Kidney (tissue), 14 donors: ENCODE measurements around the gene FAT2. TPM values are rescaled to one million over a fixed set of nuclear protein-coding genes. Genes with fewer than 3 reads are reported as not detected.
A peak's percentile ranks its signal among the peaks of the same experiment; 100 is the strongest.

ENCODE experiments used
- DNase-seq, 5 donors: peaks; one replicate each; pipeline ENCODE4 v3.0.0-alpha.2; 2013 to 2020
- FAIRE-seq: peaks from 2 replicates; lab custom pipeline; 2012; peaks lifted over from hg19 to GRCh38; lab: Jason Lieb, UNC
- H3K27ac ChIP-seq, 2 donors: one replicate each; pipeline ENCODE4 v1.7.0; 2013; ENCODE audit warnings: low read depth in 2 of 2, low read length in 2 of 2, inconsistent platforms in 1 of 2
- H3K27me3 ChIP-seq: one replicate; pipeline ENCODE4 v1.7.1; 2013; ENCODE audit warnings: low read length, inconsistent platforms; ENCODE audit not compliant: control insufficient read depth, insufficient read depth
- H3K36me3 ChIP-seq, 3 donors: one replicate each; pipeline versions ENCODE4 v1.7.0 to v1.7.1; 2013; ENCODE audit warnings: low read length in 3 of 3, control low read depth in 1 of 3, inconsistent platforms in 1 of 3; ENCODE audit not compliant: insufficient read depth in 3 of 3, control insufficient read depth in 2 of 3
- H3K4me1 ChIP-seq, 3 donors: one replicate each; pipeline versions ENCODE4 v1.7.0 to v1.7.1; 2013; ENCODE audit warnings: low read length in 3 of 3, inconsistent platforms in 1 of 3, low read depth in 1 of 3; ENCODE audit not compliant: control insufficient read depth in 2 of 3, insufficient read depth in 2 of 3
- H3K4me3 ChIP-seq, 3 donors: one replicate each; pipeline versions ENCODE4 v1.7.0 to v1.8.1; 2013; ENCODE audit warnings: low read length in 3 of 3, control low read depth in 1 of 3, inconsistent platforms in 1 of 3
- H3K9ac ChIP-seq, 3 donors: one replicate each; pipeline versions ENCODE4 v1.7.0 to v1.7.1; 2013; ENCODE audit warnings: low read length in 3 of 3, control low read depth in 1 of 3, inconsistent platforms in 1 of 3
- H3K9me3 ChIP-seq, 3 donors: one replicate each; pipeline versions ENCODE4 v1.7.0 to v1.7.1; 2013; ENCODE audit warnings: low read length in 3 of 3, control low read depth in 1 of 3, inconsistent platforms in 1 of 3; ENCODE audit not compliant: control insufficient read depth in 2 of 3, insufficient read depth in 1 of 3
- intact Hi-C: fragments of 100-400 bp; cut with DNase I; formaldehyde crosslinking; loops from one replicate; pipeline ENCODE4 v1.11.1; 2022
- polyA plus RNA-seq: library from polyadenylated mRNA; stranded (reverse); fragments of 350-450 nt; fragmentation: Illumina TruSeq; extraction: RNeasy Lipid Tissue Mini Kit (QIAGEN cat#74804); gene quantifications from one replicate; pipeline ENCODE4 v1.2.3, GENCODE V29; 2014; ENCODE audit warnings: low read depth, low replicate concordance; ENCODE audit not compliant: insufficient read depth
- total RNA-seq: library from RNA; stranded (reverse); fragmentation: NEBNext Ultra II Directional; extraction: Animal tissue kit (Norgen Biotek cat#: 25700); gene quantifications from one replicate; pipeline ENCODE4 v1.2.1, GENCODE V29; 2021
- TF ChIP-seq, protein P1 (sequence below): IDR thresholded peaks from 3 replicates; pipeline ENCODE4 v1.5.1; 2012; ENCODE audit warnings: mild to moderate bottlenecking, moderate library complexity, borderline replicate concordance; ENCODE audit not compliant: insufficient read depth; ENCODE audit errors: extremely low read depth
- donor health status: control.
- donor health status: control.
- donor health status: control.
- donor health status: control.
- donor health status: control.
- donor health status: DM: yes; HTN: yes; CAD: no.
- donor health status: Normal renal cell carcinoma (clear cell type).

FAT2 gene
- total and polyA plus RNA-seq, 2 donors from 2014 or later: 0.13 to 0.37 TPM

DNA sequence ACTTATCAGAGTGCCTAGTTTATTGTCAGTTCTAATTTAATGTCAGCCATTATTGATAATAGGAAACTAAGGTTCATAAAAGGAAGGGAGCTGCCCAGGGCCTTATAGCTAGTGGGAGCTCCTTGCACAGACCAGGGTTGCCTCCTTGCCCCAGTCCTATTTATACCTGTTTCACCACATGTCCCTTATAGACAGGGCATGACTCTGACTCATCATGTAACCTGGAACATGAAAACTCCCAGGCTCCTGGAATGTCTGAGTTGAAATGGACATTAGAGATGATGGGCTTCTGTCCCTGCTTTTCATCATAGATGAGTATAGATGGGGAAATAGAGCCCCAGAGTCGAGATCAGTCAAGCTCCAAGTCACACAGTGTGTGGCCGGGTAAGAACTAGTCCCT, 21.1 kb downstream of the FAT2 start:
- Histone ChIP-seq H3K27me3 (no peaks in the 10 kb centered on the region), H3K4me1 (peaks cover 0 to 2% (median 0%) of the 10 kb centered on the region in 3 donors), H3K27ac (no peak overlapping the region), H3K9me3 (no peaks in the 10 kb centered on the region), H3K4me3 (no peak overlapping the region), H3K9ac (no peak overlapping the region), H3K36me3 (no peaks in the 10 kb centered on the region)
- intact Hi-C loops: no loop called here
- no peak for DNase-seq
- FAIRE-seq: no peak
- TF ChIP-seq, protein P1, sequence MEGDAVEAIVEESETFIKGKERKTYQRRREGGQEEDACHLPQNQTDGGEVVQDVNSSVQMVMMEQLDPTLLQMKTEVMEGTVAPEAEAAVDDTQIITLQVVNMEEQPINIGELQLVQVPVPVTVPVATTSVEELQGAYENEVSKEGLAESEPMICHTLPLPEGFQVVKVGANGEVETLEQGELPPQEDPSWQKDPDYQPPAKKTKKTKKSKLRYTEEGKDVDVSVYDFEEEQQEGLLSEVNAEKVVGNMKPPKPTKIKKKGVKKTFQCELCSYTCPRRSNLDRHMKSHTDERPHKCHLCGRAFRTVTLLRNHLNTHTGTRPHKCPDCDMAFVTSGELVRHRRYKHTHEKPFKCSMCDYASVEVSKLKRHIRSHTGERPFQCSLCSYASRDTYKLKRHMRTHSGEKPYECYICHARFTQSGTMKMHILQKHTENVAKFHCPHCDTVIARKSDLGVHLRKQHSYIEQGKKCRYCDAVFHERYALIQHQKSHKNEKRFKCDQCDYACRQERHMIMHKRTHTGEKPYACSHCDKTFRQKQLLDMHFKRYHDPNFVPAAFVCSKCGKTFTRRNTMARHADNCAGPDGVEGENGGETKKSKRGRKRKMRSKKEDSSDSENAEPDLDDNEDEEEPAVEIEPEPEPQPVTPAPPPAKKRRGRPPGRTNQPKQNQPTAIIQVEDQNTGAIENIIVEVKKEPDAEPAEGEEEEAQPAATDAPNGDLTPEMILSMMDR: no peak

DNA sequence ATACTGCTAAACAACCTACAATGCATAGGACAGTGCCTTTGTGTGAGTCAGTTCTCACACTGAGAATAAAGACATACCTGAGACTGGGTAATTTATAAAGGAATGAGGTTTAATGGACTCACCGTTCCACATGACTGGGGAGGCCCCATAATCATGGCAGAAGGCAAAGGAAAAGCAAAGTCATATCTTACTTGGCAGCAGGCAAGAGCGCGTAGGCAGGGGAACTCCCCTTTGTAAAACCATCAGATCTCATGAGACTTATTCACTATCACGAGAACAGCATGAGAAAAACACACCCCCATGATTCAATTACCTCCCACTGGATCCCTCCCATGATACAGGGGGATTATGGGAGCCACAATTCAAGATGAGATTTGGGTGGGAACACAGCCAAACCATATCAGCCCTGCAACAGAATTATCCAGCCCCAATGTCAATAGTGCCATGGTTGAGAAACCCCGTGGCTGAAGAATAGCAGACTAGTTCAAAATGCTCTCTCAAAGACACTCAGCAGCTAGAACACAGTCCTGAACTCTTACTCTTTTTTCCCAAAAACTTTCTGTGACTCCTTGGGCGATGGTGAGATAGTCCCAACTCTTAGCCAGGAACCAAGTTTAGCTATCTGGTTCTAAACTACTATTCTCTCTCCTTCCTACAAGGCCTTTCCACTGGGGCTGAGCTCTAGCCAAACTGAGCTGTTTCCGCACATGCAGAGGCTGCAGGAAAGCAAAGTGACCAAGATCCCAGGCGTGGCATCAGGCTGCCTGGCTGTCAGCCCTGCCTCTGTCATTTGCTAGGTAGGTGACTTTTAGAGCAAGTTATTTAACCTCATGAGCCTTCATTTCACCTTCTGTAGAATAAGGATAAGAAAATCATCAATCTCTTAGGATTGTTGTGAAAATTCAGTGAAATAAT, 21.7 kb downstream of the FAT2 start:
- H3K27me3 ChIP-seq: no peaks in the 10 kb centered on the region
- no peaks in the 10 kb centered on the region for H3K9me3 ChIP-seq
- TF ChIP-seq, protein P1: no peak
- intact Hi-C loops: no loop called here
- H3K36me3 ChIP-seq: no peaks in the 10 kb centered on the region
- FAIRE-seq: no peak
- no peak overlapping the region for H3K27ac ChIP-seq
- DNase-seq: peak in 1 of 5 donors; percentile 53
- H3K9ac ChIP-seq: no peak overlapping the region
- no peak overlapping the region for H3K4me3 ChIP-seq
- H3K4me1 ChIP-seq: peaks cover 0 to 2% (median 0%) of the 10 kb centered on the region in 3 donors

DNA sequence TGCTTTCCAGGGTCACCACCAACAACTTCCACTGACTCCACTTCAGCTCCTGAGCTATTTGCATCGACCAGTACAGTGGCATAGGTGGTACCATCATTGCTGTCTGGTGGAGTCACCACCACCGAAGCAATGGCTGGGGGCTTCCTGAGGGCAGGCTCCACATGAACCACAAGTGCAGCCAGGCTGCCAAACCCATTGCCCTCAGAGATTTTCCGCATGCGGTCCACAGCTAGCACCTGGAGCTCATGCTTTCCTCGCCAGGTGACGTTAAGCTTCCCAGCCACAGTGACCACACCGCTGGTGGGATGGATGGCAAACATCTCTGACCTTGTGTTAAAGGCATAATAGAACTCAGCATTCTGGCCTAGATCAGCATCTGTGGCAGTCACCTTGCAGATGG, 23.1 kb downstream of the FAT2 start:
- Histone ChIP-seq H3K27me3 (no peaks in the 10 kb centered on the region), H3K4me3 (no peak overlapping the region), H3K27ac (no peak overlapping the region), H3K9me3 (no peaks in the 10 kb centered on the region), H3K36me3 (no peaks in the 10 kb centered on the region), H3K4me1 (peaks cover 0 to 2% (median 0%) of the 10 kb centered on the region in 3 donors), H3K9ac (no peak overlapping the region)
- TF ChIP-seq, protein P1: no peak
- FAIRE-seq (no peak), DNase-seq (no peak)
- intact Hi-C loops: no loop called here
